Neural cell (in vitro differentiated cells): ENCODE results near the gene GABRA4. TPM values are rescaled to one million over a fixed set of nuclear protein-coding genes. Genes with fewer than 3 reads are reported as not detected.

ENCODE experiments used
- H2AFZ ChIP-seq: fragments of 200-600, 300-800 bp; sonication (generic), shearing (Covaris generic); 2 replicates; pipeline ENCODE4 v1.6.0; 2014; ENCODE audit warnings: low read depth, mild to moderate bottlenecking, antibody characterized with exemption, low read length, moderate library complexity
- H3F3A ChIP-seq: fragments of 200-600 bp; shearing (Covaris generic); 2 replicates; pipeline ENCODE4 v1.6.1; 2016; ENCODE audit warnings: mild to moderate bottlenecking, moderate library complexity, mixed read lengths, antibody characterized with exemption, low read length; ENCODE audit not compliant: insufficient read depth, poor library complexity, severe bottlenecking
- H3K27ac ChIP-seq: fragments of 200-600, 300-800 bp; sonication (generic), shearing (Covaris generic); 2 replicates; pipeline ENCODE4 v1.5.1; 2014; ENCODE audit warnings: mild to moderate bottlenecking, low read length, moderate library complexity
- H3K27me3 ChIP-seq: fragments of 300-800, 200-600 bp; sonication (generic), shearing (Covaris generic); 2 replicates; pipeline ENCODE4 v1.6.0; 2014; ENCODE audit warnings: mild to moderate bottlenecking, low read depth, low read length, moderate library complexity; ENCODE audit not compliant: insufficient read depth
- H3K36me3 ChIP-seq: fragments of 300-800, 200-600 bp; sonication (generic), shearing (Covaris generic); 2 replicates; pipeline ENCODE4 v1.5.1; 2014; ENCODE audit warnings: mild to moderate bottlenecking, antibody characterized with exemption, low read length, moderate library complexity; ENCODE audit not compliant: insufficient read depth
- H3K4me2 ChIP-seq: fragments of 300-800, 200-600 bp; sonication (generic), shearing (Covaris generic); 2 replicates; pipeline ENCODE4 v1.6.0; 2014; ENCODE audit warnings: mild to moderate bottlenecking, low read length
- H3K4me3 ChIP-seq: fragments of 300-800, 200-600 bp; sonication (generic), shearing (Covaris generic); 2 replicates; pipeline ENCODE4 v1.5.1; 2014; ENCODE audit warnings: mild to moderate bottlenecking, low read length, moderate library complexity
- H3K79me2 ChIP-seq: fragments of 200-600 bp; shearing (Covaris generic); replicated peaks from 2 replicates; pipeline ENCODE4 v1.6.0; 2014; ENCODE audit warnings: mild to moderate bottlenecking, low read length, moderate library complexity; ENCODE audit not compliant: insufficient read depth
- H3K9ac ChIP-seq: fragments of 300-800, 200-600 bp; sonication (generic), shearing (Covaris generic); 2 replicates; pipeline ENCODE4 v1.6.1; 2016; ENCODE audit warnings: mild to moderate bottlenecking, low read length, mixed read lengths
- H3K9me2 ChIP-seq: fragments of 200-600 bp; shearing (Covaris generic); 2 replicates; pipeline ENCODE4 v1.6.1; 2016; ENCODE audit warnings: mild to moderate bottlenecking, low read length, mixed read lengths; ENCODE audit not compliant: insufficient read depth
- H3K9me3 ChIP-seq: fragments of 200-600, 300-800 bp; sonication (generic), shearing (Covaris generic); 2 replicates; pipeline ENCODE4 v1.6.1; 2016; ENCODE audit warnings: mild to moderate bottlenecking, mixed run types, low read length, moderate library complexity, mixed read lengths
- H4K20me1 ChIP-seq: fragments of 200-600 bp; shearing (Covaris generic); 2 replicates; pipeline ENCODE4 v1.6.1; 2016; ENCODE audit warnings: mild to moderate bottlenecking, mixed run types; ENCODE audit not compliant: insufficient read depth
- EP300 ChIP-seq: fragments of 450-650 bp; conservative IDR thresholded peaks from 2 replicates; pipeline ENCODE4 v1.6.1; 2014; ENCODE audit warnings: antibody characterized with exemption, mild to moderate bottlenecking, moderate library complexity; ENCODE audit not compliant: poor library complexity, severe bottlenecking
- EZH2 ChIP-seq: fragments of 200-600, 300-800 bp; shearing (Covaris generic), sonication (generic); IDR thresholded peaks from 2 replicates; pipeline ENCODE4 v1.6.1; 2014; ENCODE audit warnings: antibody characterized with exemption, low read length, borderline replicate concordance, mild to moderate bottlenecking; ENCODE audit not compliant: insufficient read depth, poor library complexity, severe bottlenecking
- MXI1 ChIP-seq: fragments of 450-650 bp; conservative IDR thresholded peaks from 2 replicates; pipeline ENCODE4 v1.6.1; 2014; ENCODE audit warnings: antibody characterized with exemption, mild to moderate bottlenecking; ENCODE audit not compliant: poor library complexity, severe bottlenecking
- POLR2AphosphoS5 ChIP-seq: IDR thresholded peaks from 2 replicates; pipeline ENCODE4 v1.6.1; 2012
- RAD21 ChIP-seq: fragments of 450-650 bp; conservative IDR thresholded peaks from 2 replicates; pipeline ENCODE4 v1.6.1; 2014; ENCODE audit warnings: antibody characterized with exemption, mild to moderate bottlenecking, moderate library complexity
- SMC3 ChIP-seq: fragments of 450-650 bp; conservative IDR thresholded peaks from 2 replicates; pipeline ENCODE4 v1.6.1; 2014; ENCODE audit warnings: antibody characterized with exemption, mild to moderate bottlenecking, moderate library complexity; ENCODE audit not compliant: poor library complexity
- TAF1 ChIP-seq: IDR thresholded peaks from 2 replicates; pipeline ENCODE4 v1.6.1; 2012; ENCODE audit warnings: low read depth
- polyA plus RNA-seq: library from polyadenylated mRNA; depleted of rRNA; stranded (reverse); fragments of >200 nt; gene quantifications from 2 replicates; pipeline ENCODE4 v1.2.3, GENCODE V29; 2014
- TF ChIP-seq, protein P1 (sequence below): IDR thresholded peaks from 2 replicates; pipeline ENCODE4 v1.6.1; 2012; ENCODE audit warnings: borderline replicate concordance
- TF ChIP-seq, protein P2 (sequence below): fragments of 450-650 bp; IDR thresholded peaks from 2 replicates; pipeline ENCODE4 v1.5.1; 2014; ENCODE audit warnings: antibody characterized with exemption, mild to moderate bottlenecking, moderate library complexity; ENCODE audit not compliant: poor library complexity, severe bottlenecking

Gene GABRA4
- polyA plus RNA-seq, 1 donor from 2014 or later, result 0.33 TPM

DNA sequence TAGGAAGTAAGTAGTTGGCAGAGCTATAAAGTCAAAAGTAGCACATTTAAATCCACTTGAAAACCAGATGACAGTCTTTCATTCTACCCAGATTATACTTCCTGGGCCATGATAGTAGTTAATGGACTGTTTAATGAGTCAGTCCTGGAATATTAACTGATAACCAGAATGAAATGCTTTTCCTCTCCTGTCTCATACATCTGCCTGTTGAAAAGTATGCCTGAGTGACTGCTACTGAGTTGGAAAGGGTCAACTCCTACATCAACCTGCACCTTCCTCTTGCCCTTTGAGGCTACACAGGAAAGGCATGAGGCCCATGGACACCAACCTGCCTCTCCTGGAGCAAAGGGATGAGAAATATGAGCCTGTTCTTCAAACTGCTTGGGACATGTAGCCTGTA lies 48.3 kb downstream of the GABRA4 start:
- Histone ChIP-seq H3F3A (no peaks in the 10 kb centered on the region), H3K9me2 (no peaks in the 10 kb centered on the region), H3K36me3 (no peaks in the 10 kb centered on the region), H3K9me3 (no peaks in the 10 kb centered on the region), H3K4me3 (no peak overlapping the region), H3K27me3 (no peaks in the 10 kb centered on the region), H3K27ac (no peak overlapping the region), H4K20me1 (no peaks in the 10 kb centered on the region), H3K79me2 (no peaks in the 10 kb centered on the region), H3K4me2 (no peak overlapping the region), H2AFZ (no peak overlapping the region), H3K9ac (no peak overlapping the region)
- TF ChIP-seq, protein P1, sequence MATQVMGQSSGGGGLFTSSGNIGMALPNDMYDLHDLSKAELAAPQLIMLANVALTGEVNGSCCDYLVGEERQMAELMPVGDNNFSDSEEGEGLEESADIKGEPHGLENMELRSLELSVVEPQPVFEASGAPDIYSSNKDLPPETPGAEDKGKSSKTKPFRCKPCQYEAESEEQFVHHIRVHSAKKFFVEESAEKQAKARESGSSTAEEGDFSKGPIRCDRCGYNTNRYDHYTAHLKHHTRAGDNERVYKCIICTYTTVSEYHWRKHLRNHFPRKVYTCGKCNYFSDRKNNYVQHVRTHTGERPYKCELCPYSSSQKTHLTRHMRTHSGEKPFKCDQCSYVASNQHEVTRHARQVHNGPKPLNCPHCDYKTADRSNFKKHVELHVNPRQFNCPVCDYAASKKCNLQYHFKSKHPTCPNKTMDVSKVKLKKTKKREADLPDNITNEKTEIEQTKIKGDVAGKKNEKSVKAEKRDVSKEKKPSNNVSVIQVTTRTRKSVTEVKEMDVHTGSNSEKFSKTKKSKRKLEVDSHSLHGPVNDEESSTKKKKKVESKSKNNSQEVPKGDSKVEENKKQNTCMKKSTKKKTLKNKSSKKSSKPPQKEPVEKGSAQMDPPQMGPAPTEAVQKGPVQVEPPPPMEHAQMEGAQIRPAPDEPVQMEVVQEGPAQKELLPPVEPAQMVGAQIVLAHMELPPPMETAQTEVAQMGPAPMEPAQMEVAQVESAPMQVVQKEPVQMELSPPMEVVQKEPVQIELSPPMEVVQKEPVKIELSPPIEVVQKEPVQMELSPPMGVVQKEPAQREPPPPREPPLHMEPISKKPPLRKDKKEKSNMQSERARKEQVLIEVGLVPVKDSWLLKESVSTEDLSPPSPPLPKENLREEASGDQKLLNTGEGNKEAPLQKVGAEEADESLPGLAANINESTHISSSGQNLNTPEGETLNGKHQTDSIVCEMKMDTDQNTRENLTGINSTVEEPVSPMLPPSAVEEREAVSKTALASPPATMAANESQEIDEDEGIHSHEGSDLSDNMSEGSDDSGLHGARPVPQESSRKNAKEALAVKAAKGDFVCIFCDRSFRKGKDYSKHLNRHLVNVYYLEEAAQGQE, result no peak
- no peak for TF ChIP-seq SMC3
- no peak for TF ChIP-seq MXI1
- TF ChIP-seq EZH2, result no peak
- TF ChIP-seq TAF1, result no peak
- TF ChIP-seq RAD21, result no peak
- TF ChIP-seq EP300, result no peak
- TF ChIP-seq, protein P2, sequence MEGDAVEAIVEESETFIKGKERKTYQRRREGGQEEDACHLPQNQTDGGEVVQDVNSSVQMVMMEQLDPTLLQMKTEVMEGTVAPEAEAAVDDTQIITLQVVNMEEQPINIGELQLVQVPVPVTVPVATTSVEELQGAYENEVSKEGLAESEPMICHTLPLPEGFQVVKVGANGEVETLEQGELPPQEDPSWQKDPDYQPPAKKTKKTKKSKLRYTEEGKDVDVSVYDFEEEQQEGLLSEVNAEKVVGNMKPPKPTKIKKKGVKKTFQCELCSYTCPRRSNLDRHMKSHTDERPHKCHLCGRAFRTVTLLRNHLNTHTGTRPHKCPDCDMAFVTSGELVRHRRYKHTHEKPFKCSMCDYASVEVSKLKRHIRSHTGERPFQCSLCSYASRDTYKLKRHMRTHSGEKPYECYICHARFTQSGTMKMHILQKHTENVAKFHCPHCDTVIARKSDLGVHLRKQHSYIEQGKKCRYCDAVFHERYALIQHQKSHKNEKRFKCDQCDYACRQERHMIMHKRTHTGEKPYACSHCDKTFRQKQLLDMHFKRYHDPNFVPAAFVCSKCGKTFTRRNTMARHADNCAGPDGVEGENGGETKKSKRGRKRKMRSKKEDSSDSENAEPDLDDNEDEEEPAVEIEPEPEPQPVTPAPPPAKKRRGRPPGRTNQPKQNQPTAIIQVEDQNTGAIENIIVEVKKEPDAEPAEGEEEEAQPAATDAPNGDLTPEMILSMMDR, result no peak
- TF ChIP-seq POLR2AphosphoS5, result no peak

DNA sequence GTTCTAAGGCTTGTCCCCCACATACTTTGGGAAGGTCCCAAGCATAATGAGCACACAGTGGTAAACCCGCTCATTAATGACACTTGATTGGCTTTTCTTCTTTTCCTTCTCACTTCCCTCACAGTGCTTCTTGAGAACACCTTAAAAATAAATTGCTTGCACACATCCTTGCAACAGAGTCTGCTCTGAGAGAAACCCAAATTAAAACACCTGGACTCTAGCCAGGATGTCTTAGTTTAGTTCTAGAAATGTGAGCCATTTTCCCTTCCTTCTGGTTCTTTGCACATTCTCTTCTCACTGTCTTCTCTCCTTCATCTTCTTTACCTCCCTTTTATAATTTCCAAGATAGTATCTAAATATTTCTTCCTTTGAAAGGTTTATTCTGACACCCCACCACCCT lies 49.0 kb downstream of the GABRA4 start:
- Histone ChIP-seq H3K4me3 (no peak overlapping the region), H4K20me1 (no peaks in the 10 kb centered on the region), H3K9ac (no peak overlapping the region), H3K27ac (no peak overlapping the region), H3K36me3 (no peaks in the 10 kb centered on the region), H3K4me2 (no peak overlapping the region), H3F3A (no peaks in the 10 kb centered on the region), H3K79me2 (no peaks in the 10 kb centered on the region), H3K9me3 (no peaks in the 10 kb centered on the region), H3K27me3 (no peaks in the 10 kb centered on the region), H3K9me2 (no peaks in the 10 kb centered on the region), H2AFZ (no peak overlapping the region)
- TF ChIP-seq, protein P1, result no peak
- TF ChIP-seq MXI1 (no peak), SMC3 (no peak), EZH2 (no peak), POLR2AphosphoS5 (no peak), EP300 (no peak), RAD21 (no peak)
- TF ChIP-seq, protein P2, result no peak
